H1 (cell line): ENCODE results near the gene CUTA. TPM values are rescaled to one million over a fixed set of nuclear protein-coding genes. Genes with fewer than 3 reads are reported as not detected.

Source experiments
- JUN ChIP-seq: IDR thresholded peaks from 2 replicates; pipeline ENCODE4 v1.6.1; 2011; ENCODE audit warnings: low read depth, mild to moderate bottlenecking, improper control_type of control experiment, low read length
- TAF7 ChIP-seq: optimal IDR thresholded peaks from 2 replicates; pipeline ENCODE3; 2011; ENCODE audit warnings: low read depth, mild to moderate bottlenecking, inconsistent platforms, low read length, moderate library complexity, borderline replicate concordance
- polyA plus RNA-seq, 7 experiments: library from polyadenylated mRNA; depleted of rRNA in 3 of 7; stranded (reverse) in 5 of 7; unstranded in 2 of 7; fragments of >200 nt in 5 of 7; fragments of 200-250 nt in 2 of 7; gene quantifications; 1 replicate in 5 of 7; 2 replicates in 1 of 7; 4 replicates in 1 of 7; pipeline versions ENCODE4 v1.2.1 to v1.2.3, GENCODE V29; 2011 to 2013; ENCODE audit warnings: missing spikeins in 2 of 7, mixed read lengths in 2 of 7
- total RNA-seq: library from RNA; stranded (reverse); fragmentation: NEBNext Ultra II Directional; extraction: Animal tissue kit (Norgen Biotek cat#: 25700); gene quantifications from 2 replicates; pipeline ENCODE4 v1.2.1, GENCODE V29; 2021
- TF ChIP-seq, protein P1 (sequence below): fragments of 300-600 bp; sonication (generic); IDR thresholded peaks from 2 replicates; pipeline ENCODE4 v1.7.1; 2012; ENCODE audit warnings: low read length, moderate library complexity, mild to moderate bottlenecking, inconsistent platforms; ENCODE audit not compliant: insufficient replicate concordance
- TF ChIP-seq, protein P2 (sequence below): IDR thresholded peaks from 2 replicates; pipeline ENCODE4 v1.6.1; 2012; ENCODE audit warnings: inconsistent platforms

The CUTA gene
- total and polyA plus RNA-seq, 2 of the 8 experiments (the other 6 are each of a cell fraction or from before 2014, with no cell fraction given): 297 to 460 TPM

DNA sequence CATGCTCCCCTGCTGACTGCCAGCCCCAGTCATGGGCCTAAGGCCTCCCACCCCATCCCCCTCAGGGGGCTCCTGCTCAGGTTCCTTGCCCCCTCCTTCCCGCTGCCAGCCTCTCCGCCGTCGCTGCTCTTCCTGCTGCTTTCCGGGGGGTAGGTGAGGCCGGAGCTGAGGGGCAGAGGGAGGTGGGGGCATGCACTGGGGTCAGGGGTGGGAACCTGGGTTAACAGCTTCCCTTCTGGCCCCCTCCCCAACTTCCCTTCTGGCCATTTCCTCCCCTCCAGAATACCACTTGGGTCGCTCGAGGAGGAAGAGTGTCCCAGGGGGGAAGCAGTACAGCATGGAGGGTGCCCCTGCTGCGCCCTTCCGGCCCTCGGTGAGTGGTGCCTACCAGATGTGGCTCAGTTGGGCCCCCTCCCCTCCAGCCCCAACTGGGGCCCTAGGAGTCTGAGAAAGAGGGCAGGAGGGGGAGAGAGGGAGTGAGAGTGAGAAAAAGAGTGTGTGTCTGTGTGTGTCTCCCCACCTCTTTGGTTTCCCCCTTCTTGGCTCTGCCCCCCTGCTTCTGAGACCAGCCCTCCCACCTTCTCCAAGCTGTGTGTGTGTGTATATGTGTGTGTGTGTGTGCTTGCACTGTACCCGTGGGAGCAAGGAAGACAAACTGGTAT, 14.1 kb upstream of the CUTA start (continued):
- TF ChIP-seq, protein P1, sequence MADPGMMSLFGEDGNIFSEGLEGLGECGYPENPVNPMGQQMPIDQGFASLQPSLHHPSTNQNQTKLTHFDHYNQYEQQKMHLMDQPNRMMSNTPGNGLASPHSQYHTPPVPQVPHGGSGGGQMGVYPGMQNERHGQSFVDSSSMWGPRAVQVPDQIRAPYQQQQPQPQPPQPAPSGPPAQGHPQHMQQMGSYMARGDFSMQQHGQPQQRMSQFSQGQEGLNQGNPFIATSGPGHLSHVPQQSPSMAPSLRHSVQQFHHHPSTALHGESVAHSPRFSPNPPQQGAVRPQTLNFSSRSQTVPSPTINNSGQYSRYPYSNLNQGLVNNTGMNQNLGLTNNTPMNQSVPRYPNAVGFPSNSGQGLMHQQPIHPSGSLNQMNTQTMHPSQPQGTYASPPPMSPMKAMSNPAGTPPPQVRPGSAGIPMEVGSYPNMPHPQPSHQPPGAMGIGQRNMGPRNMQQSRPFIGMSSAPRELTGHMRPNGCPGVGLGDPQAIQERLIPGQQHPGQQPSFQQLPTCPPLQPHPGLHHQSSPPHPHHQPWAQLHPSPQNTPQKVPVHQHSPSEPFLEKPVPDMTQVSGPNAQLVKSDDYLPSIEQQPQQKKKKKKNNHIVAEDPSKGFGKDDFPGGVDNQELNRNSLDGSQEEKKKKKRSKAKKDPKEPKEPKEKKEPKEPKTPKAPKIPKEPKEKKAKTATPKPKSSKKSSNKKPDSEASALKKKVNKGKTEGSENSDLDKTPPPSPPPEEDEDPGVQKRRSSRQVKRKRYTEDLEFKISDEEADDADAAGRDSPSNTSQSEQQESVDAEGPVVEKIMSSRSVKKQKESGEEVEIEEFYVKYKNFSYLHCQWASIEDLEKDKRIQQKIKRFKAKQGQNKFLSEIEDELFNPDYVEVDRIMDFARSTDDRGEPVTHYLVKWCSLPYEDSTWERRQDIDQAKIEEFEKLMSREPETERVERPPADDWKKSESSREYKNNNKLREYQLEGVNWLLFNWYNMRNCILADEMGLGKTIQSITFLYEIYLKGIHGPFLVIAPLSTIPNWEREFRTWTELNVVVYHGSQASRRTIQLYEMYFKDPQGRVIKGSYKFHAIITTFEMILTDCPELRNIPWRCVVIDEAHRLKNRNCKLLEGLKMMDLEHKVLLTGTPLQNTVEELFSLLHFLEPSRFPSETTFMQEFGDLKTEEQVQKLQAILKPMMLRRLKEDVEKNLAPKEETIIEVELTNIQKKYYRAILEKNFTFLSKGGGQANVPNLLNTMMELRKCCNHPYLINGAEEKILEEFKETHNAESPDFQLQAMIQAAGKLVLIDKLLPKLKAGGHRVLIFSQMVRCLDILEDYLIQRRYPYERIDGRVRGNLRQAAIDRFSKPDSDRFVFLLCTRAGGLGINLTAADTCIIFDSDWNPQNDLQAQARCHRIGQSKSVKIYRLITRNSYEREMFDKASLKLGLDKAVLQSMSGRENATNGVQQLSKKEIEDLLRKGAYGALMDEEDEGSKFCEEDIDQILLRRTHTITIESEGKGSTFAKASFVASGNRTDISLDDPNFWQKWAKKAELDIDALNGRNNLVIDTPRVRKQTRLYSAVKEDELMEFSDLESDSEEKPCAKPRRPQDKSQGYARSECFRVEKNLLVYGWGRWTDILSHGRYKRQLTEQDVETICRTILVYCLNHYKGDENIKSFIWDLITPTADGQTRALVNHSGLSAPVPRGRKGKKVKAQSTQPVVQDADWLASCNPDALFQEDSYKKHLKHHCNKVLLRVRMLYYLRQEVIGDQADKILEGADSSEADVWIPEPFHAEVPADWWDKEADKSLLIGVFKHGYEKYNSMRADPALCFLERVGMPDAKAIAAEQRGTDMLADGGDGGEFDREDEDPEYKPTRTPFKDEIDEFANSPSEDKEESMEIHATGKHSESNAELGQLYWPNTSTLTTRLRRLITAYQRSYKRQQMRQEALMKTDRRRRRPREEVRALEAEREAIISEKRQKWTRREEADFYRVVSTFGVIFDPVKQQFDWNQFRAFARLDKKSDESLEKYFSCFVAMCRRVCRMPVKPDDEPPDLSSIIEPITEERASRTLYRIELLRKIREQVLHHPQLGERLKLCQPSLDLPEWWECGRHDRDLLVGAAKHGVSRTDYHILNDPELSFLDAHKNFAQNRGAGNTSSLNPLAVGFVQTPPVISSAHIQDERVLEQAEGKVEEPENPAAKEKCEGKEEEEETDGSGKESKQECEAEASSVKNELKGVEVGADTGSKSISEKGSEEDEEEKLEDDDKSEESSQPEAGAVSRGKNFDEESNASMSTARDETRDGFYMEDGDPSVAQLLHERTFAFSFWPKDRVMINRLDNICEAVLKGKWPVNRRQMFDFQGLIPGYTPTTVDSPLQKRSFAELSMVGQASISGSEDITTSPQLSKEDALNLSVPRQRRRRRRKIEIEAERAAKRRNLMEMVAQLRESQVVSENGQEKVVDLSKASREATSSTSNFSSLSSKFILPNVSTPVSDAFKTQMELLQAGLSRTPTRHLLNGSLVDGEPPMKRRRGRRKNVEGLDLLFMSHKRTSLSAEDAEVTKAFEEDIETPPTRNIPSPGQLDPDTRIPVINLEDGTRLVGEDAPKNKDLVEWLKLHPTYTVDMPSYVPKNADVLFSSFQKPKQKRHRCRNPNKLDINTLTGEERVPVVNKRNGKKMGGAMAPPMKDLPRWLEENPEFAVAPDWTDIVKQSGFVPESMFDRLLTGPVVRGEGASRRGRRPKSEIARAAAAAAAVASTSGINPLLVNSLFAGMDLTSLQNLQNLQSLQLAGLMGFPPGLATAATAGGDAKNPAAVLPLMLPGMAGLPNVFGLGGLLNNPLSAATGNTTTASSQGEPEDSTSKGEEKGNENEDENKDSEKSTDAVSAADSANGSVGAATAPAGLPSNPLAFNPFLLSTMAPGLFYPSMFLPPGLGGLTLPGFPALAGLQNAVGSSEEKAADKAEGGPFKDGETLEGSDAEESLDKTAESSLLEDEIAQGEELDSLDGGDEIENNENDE: no peak
- TF ChIP-seq, protein P2, sequence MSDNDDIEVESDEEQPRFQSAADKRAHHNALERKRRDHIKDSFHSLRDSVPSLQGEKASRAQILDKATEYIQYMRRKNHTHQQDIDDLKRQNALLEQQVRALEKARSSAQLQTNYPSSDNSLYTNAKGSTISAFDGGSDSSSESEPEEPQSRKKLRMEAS: peak; percentile 33; the same call in 1 of the 2 replicates
- TF ChIP-seq JUN (no peak), TAF7 (peak; percentile 24)
